RWPE1 (cell line): ENCODE results near the gene PPCDC.
A peak's percentile ranks its signal among the peaks of the same experiment; 100 is the strongest.

Experiments used
- CTCF ChIA-PET: fragments of 350-600 bp; sonication (Branson Sonifier 250); formaldehyde crosslinking; extraction: SDS; loops from one replicate; lab custom pipeline; 2021; lab: Yijun Ruan, JAX
- POLR2A ChIA-PET: fragments of 400-600 bp; formaldehyde crosslinking; extraction: SDS; loops from one replicate; lab custom pipeline; 2020; ENCODE audit warnings: antibody characterized with exemption; ENCODE audit not compliant: low non-redundant PET; lab: Yijun Ruan, JAX
- DNase-seq: peaks from one replicate; pipeline ENCODE4 v3.0.0; 2012; ENCODE audit warnings: low spot score
- H3K27ac ChIP-seq: fragments of 450-650 bp; 2 replicates; pipeline ENCODE4 v1.5.1; 2017
- CTCF ChIP-seq: fragments of 450-650 bp; conservative IDR thresholded peaks from 2 replicates; pipeline ENCODE4 v1.5.1; 2017; ENCODE audit warnings: low read depth, mild to moderate bottlenecking

The PPCDC gene

GRCh38 chr15:75065851-75066509 is 42.6 kb downstream of the PPCDC start:
- POLR2A ChIA-PET: no interaction called here
- CTCF ChIA-PET: interaction anchor here (0.6 to 1.2 kb wide), 5 partner anchors 14 to 131 kb away, joined by 3 to 7 read pairs (median 3); no protein-coding TSS in a partner anchor
- DNase-seq: no peak
- TF ChIP-seq CTCF: no peak
- H3K27ac ChIP-seq: no peak overlapping the region

GRCh38 chr15:75067123-75067830 is 43.9 kb downstream of the PPCDC start:
- TF ChIP-seq CTCF: no peak
- peak; percentile 33 for DNase-seq
- H3K27ac ChIP-seq: no peak overlapping the region
- CTCF ChIA-PET: interaction anchor here (0.6 to 0.7 kb wide), 3 partner anchors 26 to 37 kb away, joined by 3 to 4 read pairs (median 3); no protein-coding TSS in a partner anchor
- POLR2A ChIA-PET: no interaction called here

- CTCF ChIA-PET: interaction anchor here (1.2 kb wide), 1 partner anchor 38 kb away, joined by 3 read pairs; no protein-coding TSS in a partner anchor
- no peak for DNase-seq
- TF ChIP-seq CTCF: no peak
- POLR2A ChIA-PET: no interaction called here
- H3K27ac ChIP-seq: no peak overlapping the region
Measured at GRCh38 chr15:75068748-75069147, 45.4 kb downstream of the PPCDC start.

GRCh38 chr15:75069301-75069925 is 46.0 kb downstream of the PPCDC start:
- ChIA-PET CTCF (interaction anchor here (1.2 kb wide), 1 partner anchor 39 kb away, joined by 3 read pairs; no protein-coding TSS in a partner anchor), POLR2A (no interaction called here)
- no peak for TF ChIP-seq CTCF
- DNase-seq: no peak
- no peak overlapping the region for H3K27ac ChIP-seq

- no peak for DNase-seq
- no peak for TF ChIP-seq CTCF
- CTCF ChIA-PET: interaction anchor here (1.1 kb wide), 1 partner anchor 9 kb away, joined by 3 read pairs; no protein-coding TSS in a partner anchor
- no peak overlapping the region for H3K27ac ChIP-seq
- POLR2A ChIA-PET: interaction anchor here (0.5 kb wide), 1 partner anchor 22 kb away, joined by 3 read pairs; no protein-coding TSS in a partner anchor
Measured at GRCh38 chr15:75070674-75071073, 47.3 kb downstream of the PPCDC start.

- TF ChIP-seq CTCF: no peak
- POLR2A ChIA-PET: no interaction called here
- CTCF ChIA-PET: no interaction called here
- H3K27ac ChIP-seq: no peak overlapping the region
- no peak for DNase-seq
Measured at GRCh38 chr15:75073197-75073596, 49.8 kb downstream of the PPCDC start.
